WERI-Rb-1 (cell line): ENCODE data around the gene ACKR3.

Experiments
- DNase-seq: peaks from one replicate; pipeline ENCODE4 v3.0.0-alpha.2; 2020
- H3K27ac ChIP-seq: fragments of 250-450 bp; sonication (Bioruptor Pico); 2 replicates; pipeline ENCODE4 v1.5.1; 2020; ENCODE audit warnings: mild to moderate bottlenecking, moderate library complexity
- H3K27me3 ChIP-seq: fragments of 250-450 bp; sonication (Bioruptor Pico); 2 replicates; pipeline ENCODE4 v1.5.1; 2021; ENCODE audit warnings: mild to moderate bottlenecking, low read depth, moderate library complexity; ENCODE audit not compliant: insufficient read depth, severe bottlenecking
- H3K36me3 ChIP-seq: fragments of 250-450 bp; sonication (Bioruptor Pico); 2 replicates; pipeline ENCODE4 v1.5.1; 2020; ENCODE audit warnings: mild to moderate bottlenecking, moderate library complexity
- H3K4me3 ChIP-seq: 2 replicates; pipeline ENCODE4 v1.5.1; 2011; ENCODE audit warnings: low read depth, mild to moderate bottlenecking, control low read depth, low read length
- H3K9me3 ChIP-seq: fragments of 250-450 bp; sonication (Bioruptor Pico); 2 replicates; pipeline ENCODE4 v1.5.1; 2021; ENCODE audit warnings: mild to moderate bottlenecking, moderate library complexity; ENCODE audit not compliant: severe bottlenecking
- TF ChIP-seq, protein P1 (sequence below): IDR thresholded peaks from 2 replicates; pipeline ENCODE4 v1.5.1; 2011; ENCODE audit warnings: low read depth, mild to moderate bottlenecking, control low read depth, inconsistent platforms, low read length

The ACKR3 gene

GRCh38 chr2:236550290-236550689, 19.3 kb upstream of the ACKR3 start:
- Histone ChIP-seq H3K27me3 (no peaks in the 10 kb centered on the region), H3K9me3 (no peaks in the 10 kb centered on the region), H3K4me3 (no peak overlapping the region), H3K27ac (no peak overlapping the region), H3K36me3 (no peaks in the 10 kb centered on the region)
- TF ChIP-seq, protein P1, sequence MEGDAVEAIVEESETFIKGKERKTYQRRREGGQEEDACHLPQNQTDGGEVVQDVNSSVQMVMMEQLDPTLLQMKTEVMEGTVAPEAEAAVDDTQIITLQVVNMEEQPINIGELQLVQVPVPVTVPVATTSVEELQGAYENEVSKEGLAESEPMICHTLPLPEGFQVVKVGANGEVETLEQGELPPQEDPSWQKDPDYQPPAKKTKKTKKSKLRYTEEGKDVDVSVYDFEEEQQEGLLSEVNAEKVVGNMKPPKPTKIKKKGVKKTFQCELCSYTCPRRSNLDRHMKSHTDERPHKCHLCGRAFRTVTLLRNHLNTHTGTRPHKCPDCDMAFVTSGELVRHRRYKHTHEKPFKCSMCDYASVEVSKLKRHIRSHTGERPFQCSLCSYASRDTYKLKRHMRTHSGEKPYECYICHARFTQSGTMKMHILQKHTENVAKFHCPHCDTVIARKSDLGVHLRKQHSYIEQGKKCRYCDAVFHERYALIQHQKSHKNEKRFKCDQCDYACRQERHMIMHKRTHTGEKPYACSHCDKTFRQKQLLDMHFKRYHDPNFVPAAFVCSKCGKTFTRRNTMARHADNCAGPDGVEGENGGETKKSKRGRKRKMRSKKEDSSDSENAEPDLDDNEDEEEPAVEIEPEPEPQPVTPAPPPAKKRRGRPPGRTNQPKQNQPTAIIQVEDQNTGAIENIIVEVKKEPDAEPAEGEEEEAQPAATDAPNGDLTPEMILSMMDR: no peak
- no peak for DNase-seq

DNA sequence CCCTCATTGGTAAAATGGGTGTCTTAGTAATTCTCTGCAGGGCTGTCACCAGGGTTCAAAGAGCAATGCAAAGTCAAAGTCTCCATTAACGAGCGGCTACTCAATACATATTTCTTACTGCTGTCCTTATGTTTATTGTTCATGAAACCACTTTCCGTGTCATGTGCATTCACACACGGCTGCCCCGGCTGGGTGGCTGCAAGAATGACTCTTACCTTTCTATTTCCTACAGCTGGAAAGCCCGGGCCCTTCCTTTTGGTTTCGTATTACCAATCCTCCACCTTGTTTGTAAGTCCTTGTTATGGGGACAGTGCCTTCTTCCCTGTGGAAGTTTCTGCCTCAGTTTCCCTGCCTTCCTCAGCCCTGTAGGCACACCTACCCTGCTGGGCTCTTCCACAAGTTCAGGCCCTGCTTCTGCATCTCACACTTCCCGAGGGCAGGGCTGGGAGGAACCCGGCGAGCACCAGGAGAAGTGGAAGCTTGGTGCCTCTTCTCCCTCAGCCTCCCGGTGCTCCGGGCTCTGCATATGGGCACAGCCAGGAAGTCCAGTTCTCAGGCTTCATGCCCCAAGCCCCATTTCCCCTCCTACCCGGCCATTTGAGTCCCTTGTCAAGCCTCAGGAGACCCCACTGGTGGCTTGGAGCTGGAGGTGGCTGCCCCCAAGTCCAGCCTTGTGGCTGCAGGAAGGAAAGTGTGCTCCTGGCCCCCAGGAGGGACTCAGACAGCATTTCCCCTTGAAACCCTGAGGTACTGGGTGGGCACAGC, 18.7 kb upstream of the ACKR3 start:
- TF ChIP-seq, protein P1: no peak
- H3K27ac ChIP-seq: no peak overlapping the region
- H3K4me3 ChIP-seq: no peak overlapping the region
- H3K27me3 ChIP-seq: no peaks in the 10 kb centered on the region
- no peaks in the 10 kb centered on the region for H3K36me3 ChIP-seq
- H3K9me3 ChIP-seq: no peaks in the 10 kb centered on the region
- no peak for DNase-seq

DNA sequence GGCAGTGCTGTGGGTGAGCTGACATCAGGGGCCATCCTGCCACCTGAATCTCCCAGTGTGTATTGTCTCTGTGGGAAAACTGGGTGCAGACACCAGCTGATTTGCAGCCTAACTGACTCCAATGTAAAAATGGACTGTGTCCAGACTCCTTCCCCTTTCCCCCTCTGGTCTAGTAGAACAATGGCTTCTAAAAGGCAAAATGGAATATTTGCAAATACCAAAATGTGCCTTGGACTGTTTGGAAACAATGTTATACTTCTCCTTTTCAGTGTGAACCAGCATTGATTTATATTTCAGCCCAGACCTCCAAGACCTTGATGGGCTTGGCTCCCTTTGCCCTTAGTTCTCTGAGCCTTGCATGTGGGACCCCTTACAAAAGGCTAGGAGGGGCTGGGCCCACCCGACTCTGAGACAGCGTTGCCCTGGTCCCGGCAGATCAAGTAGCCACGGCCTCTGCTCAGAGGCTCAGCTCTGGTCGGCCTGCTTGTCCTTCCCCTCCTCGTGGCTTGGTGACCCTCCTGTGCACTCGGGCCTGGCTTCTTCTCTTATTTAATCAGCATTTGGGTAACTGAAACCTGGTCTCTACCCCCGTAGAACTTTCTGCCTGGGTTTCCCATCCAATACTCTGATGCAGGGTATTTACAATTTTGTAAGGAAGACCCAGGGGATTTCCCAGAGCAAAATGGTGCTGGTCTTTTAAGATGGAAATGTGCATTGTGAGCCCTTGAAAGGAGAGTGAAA, 18.0 kb upstream of the ACKR3 start:
- H3K4me3 ChIP-seq: no peak overlapping the region
- H3K27me3 ChIP-seq: no peaks in the 10 kb centered on the region
- no peaks in the 10 kb centered on the region for H3K9me3 ChIP-seq
- no peaks in the 10 kb centered on the region for H3K36me3 ChIP-seq
- DNase-seq: no peak
- TF ChIP-seq, protein P1: no peak
- H3K27ac ChIP-seq: no peak overlapping the region

DNA sequence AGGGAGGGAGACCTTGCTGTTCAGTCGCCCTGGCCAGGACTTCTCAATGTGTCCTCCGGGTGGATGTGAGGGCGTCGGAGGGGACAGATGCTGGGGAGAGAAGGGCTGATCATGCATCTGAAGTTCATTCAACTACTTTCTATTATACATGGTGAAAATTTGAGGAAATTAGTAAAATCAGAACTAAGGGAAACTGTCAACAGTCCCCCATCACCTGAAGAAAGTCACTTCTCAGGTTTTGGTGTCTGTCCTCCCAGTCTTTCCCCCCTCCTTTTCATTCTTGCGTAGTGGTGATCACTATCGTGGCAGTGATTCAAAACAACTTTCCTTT, 17.4 kb upstream of the ACKR3 start:
- Histone ChIP-seq H3K4me3 (no peak overlapping the region), H3K27me3 (no peaks in the 10 kb centered on the region), H3K27ac (no peak overlapping the region), H3K36me3 (no peaks in the 10 kb centered on the region), H3K9me3 (no peaks in the 10 kb centered on the region)
- TF ChIP-seq, protein P1: no peak
- DNase-seq: no peak

DNA sequence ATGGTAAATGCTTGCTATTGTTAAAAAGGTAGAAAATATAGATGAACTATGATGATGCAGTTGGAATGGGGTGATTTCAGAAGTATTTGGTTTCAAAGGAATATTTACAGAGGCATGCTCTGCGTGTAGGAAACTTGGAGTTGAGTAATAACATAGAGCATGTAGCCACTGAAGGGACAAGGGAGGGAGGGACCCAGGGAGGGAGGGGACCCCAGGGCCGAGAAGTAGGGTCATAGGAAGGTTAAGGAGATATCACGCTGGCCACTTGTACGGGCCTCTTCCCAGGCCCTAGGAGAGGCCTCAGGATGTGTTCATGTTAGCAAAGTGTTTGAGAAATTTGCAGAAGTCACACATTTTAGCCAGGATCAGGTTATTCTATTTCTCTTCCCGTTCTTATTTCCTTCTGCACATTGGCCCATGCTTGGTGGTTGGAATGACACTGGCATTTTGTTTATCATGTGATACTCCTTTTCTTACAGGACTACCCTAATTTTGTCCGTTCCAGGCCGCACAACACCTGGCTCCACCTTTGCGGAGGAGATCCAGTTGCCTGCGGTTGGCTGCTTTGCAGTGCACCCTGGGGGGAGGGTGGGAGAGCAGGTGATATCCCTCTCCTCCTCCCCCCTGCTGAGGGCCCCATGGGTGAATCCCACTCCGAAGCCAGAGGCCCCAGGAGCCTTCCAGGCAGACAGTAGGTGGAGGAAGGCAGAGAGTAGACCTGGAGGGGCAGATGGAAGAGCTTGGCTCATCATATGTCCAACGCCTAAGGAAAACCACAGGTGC, 16.9 kb upstream of the ACKR3 start:
- H3K27me3 ChIP-seq: no peaks in the 10 kb centered on the region
- DNase-seq: no peak
- TF ChIP-seq, protein P1: no peak
- no peak overlapping the region for H3K27ac ChIP-seq
- no peaks in the 10 kb centered on the region for H3K9me3 ChIP-seq
- H3K36me3 ChIP-seq: no peaks in the 10 kb centered on the region
- no peak overlapping the region for H3K4me3 ChIP-seq
